Ovary (tissue), 9 donors: ENCODE data around the gene ING1. TPM values are rescaled to one million over a fixed set of nuclear protein-coding genes. Genes with fewer than 3 reads are reported as not detected.

Source experiments
- DNase-seq, 5 donors: peaks; one replicate each; pipeline ENCODE4 v3.0.0-alpha.2; 2019 to 2020
- H3K27ac ChIP-seq, 2 donors: fragments of 200-600 bp; one replicate each; pipeline versions ENCODE4 v1.5.1 to v1.8.0; 2019 to 2022
- H3K27me3 ChIP-seq: fragments of 200-600 bp; one replicate; pipeline ENCODE4 v1.8.0; 2022
- H3K36me3 ChIP-seq: fragments of 200-600 bp; sonication (generic); one replicate; pipeline ENCODE4 v1.5.1; 2019
- H3K4me1 ChIP-seq: one replicate; pipeline ENCODE4 v1.8.1; 2013; ENCODE audit warnings: mild to moderate bottlenecking, moderate library complexity; ENCODE audit not compliant: insufficient read depth
- H3K4me3 ChIP-seq: fragments of 200-600 bp; sonication (generic); one replicate; pipeline ENCODE4 v1.5.1; 2017
- H3K9me3 ChIP-seq, 2 donors: fragments of 200-600 bp in 1 of 2; sonication (generic) in 1 of 2; one replicate each; pipeline versions ENCODE4 v1.5.1 to v1.8.1; 2013 to 2019; ENCODE audit warnings: mild to moderate bottlenecking in 1 of 2, moderate library complexity in 1 of 2
- EP300 ChIP-seq: sonication (generic); formaldehyde crosslinking; IDR thresholded peaks from one replicate; pipeline ENCODE4 v1.6.1; 2017; ENCODE audit warnings: antibody characterized with exemption
- POLR2A ChIP-seq: fragments of 450-650 bp; IDR thresholded peaks from one replicate; pipeline ENCODE4 v1.6.1; 2017; ENCODE audit warnings: antibody characterized with exemption, mild to moderate bottlenecking, moderate library complexity
- WGBS, 3 donors: extraction: QIAGEN DNeasy Blood & Tissue Kit in 1 of 3; methylation state at CpG; one replicate each; pipeline versions ENCODE4 v1.1.5 to v1.1.7; 2013 to 2017; 5-methylcytosine and 5-hydroxymethylcytosine counted together
- intact Hi-C, 4 donors: fragments of 100-400 bp; cut with DNase I; formaldehyde crosslinking; loops; one replicate each; pipeline versions ENCODE4 v1.11.0 to v1.15.1; 2022 to 2023
- polyA plus RNA-seq, 2 donors: library from polyadenylated mRNA; stranded (reverse); fragments of 200-250 nt in 1 of 2; fragments of 350-450 nt in 1 of 2; fragmentation: Illumina TruSeq in 1 of 2; extraction: RNeasy Lipid Tissue Mini Kit (QIAGEN cat#74804) in 1 of 2; gene quantifications; one replicate each; pipeline ENCODE4 v1.2.3, GENCODE V29; 2013 to 2014
- total RNA-seq, 7 donors: library from RNA; depleted of rRNA in 2 of 7; stranded (reverse); fragments of >200 nt in 2 of 7; fragmentation: NEBNext Ultra II Directional in 3 of 7; extraction: Animal tissue kit (Norgen Biotek cat#: 25700) in 3 of 7; gene quantifications; one replicate each; pipeline versions ENCODE4 v1.1.0 to v1.2.4, GENCODE V29; 2016 to 2023
- TF ChIP-seq, protein P1 (sequence below), 3 donors: fragments of 450-650 bp in 2 of 3; fragments of 200-600 bp in 1 of 3; IDR thresholded peaks; one replicate each; pipeline versions ENCODE4 v1.5.1 to v1.8.0; 2016 to 2022; ENCODE audit warnings: antibody characterized with exemption in 3 of 3, mild to moderate bottlenecking in 1 of 3
- donor health status: DM: no; HTN: no; CAD: no; lungs with moderate emphysema.
- donor health status: DM: no; HTN: no; CAD: no.
- donor health status: Bipolar disorder and iron deficiency.
- donor health status: DM: yes; HTN: yes; CAD: no.
- donor health status: DM: no; HTN: no; CAD: no.
- donor health status: DM: yes; HTN: yes; CAD: no.

ING1 gene
- total and polyA plus RNA-seq, 9 donors: 11.2 to 34.5 (median 19.1) TPM

GRCh38 chr13:110714797-110715394, 1.4 kb downstream of the ING1 start:
- Histone ChIP-seq H3K4me1 (peaks cover 3% of the 10 kb centered on the region), H3K27me3 (no peaks in the 10 kb centered on the region), H3K4me3 (peak overlapping the region; percentile 89), H3K9me3 (no peaks in the 10 kb centered on the region), H3K36me3 (no peaks in the 10 kb centered on the region), H3K27ac (peak overlapping the region; percentile 96 to 99)
- 0 to 1% (median 0%) methylated on average over 41 to 49 of the region's 49 CpGs for WGBS, 3 donors
- no peak for TF ChIP-seq EP300
- TF ChIP-seq, protein P1, sequence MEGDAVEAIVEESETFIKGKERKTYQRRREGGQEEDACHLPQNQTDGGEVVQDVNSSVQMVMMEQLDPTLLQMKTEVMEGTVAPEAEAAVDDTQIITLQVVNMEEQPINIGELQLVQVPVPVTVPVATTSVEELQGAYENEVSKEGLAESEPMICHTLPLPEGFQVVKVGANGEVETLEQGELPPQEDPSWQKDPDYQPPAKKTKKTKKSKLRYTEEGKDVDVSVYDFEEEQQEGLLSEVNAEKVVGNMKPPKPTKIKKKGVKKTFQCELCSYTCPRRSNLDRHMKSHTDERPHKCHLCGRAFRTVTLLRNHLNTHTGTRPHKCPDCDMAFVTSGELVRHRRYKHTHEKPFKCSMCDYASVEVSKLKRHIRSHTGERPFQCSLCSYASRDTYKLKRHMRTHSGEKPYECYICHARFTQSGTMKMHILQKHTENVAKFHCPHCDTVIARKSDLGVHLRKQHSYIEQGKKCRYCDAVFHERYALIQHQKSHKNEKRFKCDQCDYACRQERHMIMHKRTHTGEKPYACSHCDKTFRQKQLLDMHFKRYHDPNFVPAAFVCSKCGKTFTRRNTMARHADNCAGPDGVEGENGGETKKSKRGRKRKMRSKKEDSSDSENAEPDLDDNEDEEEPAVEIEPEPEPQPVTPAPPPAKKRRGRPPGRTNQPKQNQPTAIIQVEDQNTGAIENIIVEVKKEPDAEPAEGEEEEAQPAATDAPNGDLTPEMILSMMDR (IDR thresholded peaks at IDR 0.05): peak in 2 of 3 donors; percentile 34 to 37
- peak; percentile 100 for TF ChIP-seq POLR2A
- peak; percentile 66 to 83 (median 76) for DNase-seq
- intact Hi-C loops: loop anchor here in 3 of 4 donors (5.0 to 10.0 kb wide), 3 partner anchors 98 to 197 kb away; partner anchors contain the start of gene NAXD (in 2 of the 3)

DNA sequence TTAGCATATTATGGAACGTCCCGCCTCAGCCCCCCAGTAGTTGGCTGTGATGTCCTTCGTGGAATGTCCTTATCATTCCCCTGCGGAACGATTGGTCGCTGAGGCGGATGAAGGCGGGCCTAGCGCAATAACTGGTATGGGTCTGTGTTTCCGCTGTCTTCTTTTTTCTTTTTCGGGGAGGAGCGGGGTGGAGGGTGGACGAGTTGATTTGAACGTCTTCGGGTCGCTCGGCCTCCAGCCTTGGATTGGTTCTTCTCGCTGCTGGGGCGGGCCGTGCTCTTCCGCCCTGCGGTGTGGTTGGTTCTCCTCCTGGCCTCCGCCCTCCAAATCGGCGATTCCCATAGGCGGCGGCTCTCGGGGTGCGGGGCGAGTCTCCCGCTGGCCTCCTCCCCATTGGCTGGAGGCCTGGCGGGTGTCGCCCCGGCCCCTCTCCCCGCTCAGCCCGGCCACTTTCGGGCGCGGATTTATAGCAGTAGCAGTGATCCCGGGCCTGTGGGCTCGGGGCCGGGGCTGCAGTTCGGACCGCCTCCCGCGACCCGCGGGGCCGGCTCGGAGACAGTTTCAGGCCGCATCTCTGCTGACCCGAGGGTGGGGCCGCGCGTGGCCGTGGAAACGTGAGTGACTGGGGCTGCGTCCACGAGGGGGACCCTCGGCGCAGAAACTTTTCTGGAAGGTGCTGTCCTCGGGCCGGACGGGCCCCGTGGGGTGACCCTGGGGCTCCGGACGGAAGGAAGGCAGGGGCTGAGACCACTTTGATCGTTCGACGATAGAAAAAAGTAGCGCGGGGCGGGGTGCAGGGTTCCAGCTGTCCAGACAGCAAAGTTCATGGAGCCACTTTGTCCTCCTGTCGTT, 2.1 kb downstream of the ING1 start:
- WGBS, 3 donors: 0% methylated on average over 52 to 74 of the region's 74 CpGs
- Histone ChIP-seq H3K4me1 (peaks cover 3% of the 10 kb centered on the region), H3K27me3 (no peaks in the 10 kb centered on the region), H3K4me3 (peak overlapping the region; percentile 90), H3K36me3 (no peaks in the 10 kb centered on the region), H3K9me3 (no peaks in the 10 kb centered on the region), H3K27ac (peak overlapping the region; percentile 96 to 99)
- intact Hi-C loops: loop anchor here in 2 of 4 donors (5.0 to 10.0 kb wide), 3 partner anchors 98 to 197 kb away; partner anchors contain the start of gene NAXD (in 1 of the 2)
- peak; percentile 96 to 99 (median 97) for DNase-seq
- peak; percentile 79 for TF ChIP-seq POLR2A
- peak; percentile 70 for TF ChIP-seq EP300
- TF ChIP-seq, protein P1 (IDR thresholded peaks at IDR 0.05): peak in 2 of 3 donors; percentile 43

DNA sequence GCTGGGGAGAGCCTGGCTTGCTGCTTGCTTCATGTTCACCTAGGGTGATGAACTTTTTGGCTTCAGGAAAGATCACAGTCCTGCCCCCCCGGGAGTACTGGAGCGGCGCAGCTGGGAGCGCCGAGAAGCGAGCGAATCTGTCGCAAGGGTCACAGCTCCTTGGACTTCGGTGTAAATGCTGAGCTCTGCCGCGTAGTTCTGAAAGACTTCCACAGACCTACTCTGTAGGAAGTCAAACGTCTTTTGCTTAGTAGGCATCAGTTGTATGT, 2.7 kb downstream of the ING1 start:
- no peaks in the 10 kb centered on the region for H3K36me3 ChIP-seq
- peak in 2 of 5 donors; percentile 37 to 62 for DNase-seq
- intact Hi-C loops: loop anchor here in 2 of 4 donors (5.0 to 10.0 kb wide), 3 partner anchors 99 to 196 kb away; partner anchors contain the start of gene NAXD (in 1 of the 2)
- no peaks in the 10 kb centered on the region for H3K9me3 ChIP-seq
- H3K27ac ChIP-seq: peak overlapping the region; percentile 84 to 92
- no peaks in the 10 kb centered on the region for H3K27me3 ChIP-seq
- TF ChIP-seq, protein P1 (IDR thresholded peaks at IDR 0.05): no peak
- no peak for TF ChIP-seq POLR2A
- TF ChIP-seq EP300: no peak
- peaks cover 3% of the 10 kb centered on the region for H3K4me1 ChIP-seq
- 0 to 1% (median 1%) methylated on average over 12 of the region's 12 CpGs for WGBS, 3 donors
- peak overlapping the region; percentile 90 for H3K4me3 ChIP-seq

GRCh38 chr13:110719036-110719710, 5.7 kb downstream of the ING1 start:
- H3K9me3 ChIP-seq: no peaks in the 10 kb centered on the region
- no peak overlapping the region for H3K27ac ChIP-seq
- intact Hi-C loops: loop anchor here in 2 of 4 donors (5.0 to 10.0 kb wide), 3 partner anchors 96 to 193 kb away; partner anchors contain the start of gene NAXD (in 1 of the 2)
- peak in 2 of 5 donors; percentile 44 to 45 for DNase-seq
- H3K27me3 ChIP-seq: no peaks in the 10 kb centered on the region
- H3K36me3 ChIP-seq: no peaks in the 10 kb centered on the region
- TF ChIP-seq, protein P1 (IDR thresholded peaks at IDR 0.05): no peak
- TF ChIP-seq EP300 (no peak), POLR2A (no peak)
- 96 to 97% (median 96%) methylated on average over 60 to 61 of the region's 61 CpGs for WGBS, 3 donors
- no peak overlapping the region for H3K4me3 ChIP-seq
- peaks cover 3% of the 10 kb centered on the region for H3K4me1 ChIP-seq
